K562 (cell line): Measurements from ENCODE around the gene MTG2. TPM values are rescaled to one million over a fixed set of nuclear protein-coding genes. Genes with fewer than 3 reads are reported as not detected.

ENCODE experiments used
- ATAC-seq: fragments of 200-7000 bp; cut with Tn5 transposase; 3 replicates; pipeline ENCODE4 v1.9.1; 2020; ENCODE audit warnings: moderate library complexity
- BruUV-seq: library from RNA; stranded (reverse); fragments of 400-500 nt; replicated peaks from 2 replicates; lab custom pipeline; 2021; lab: Mats Ljungman, UMichigan
- CTCF ChIA-PET: fragments of 300-600 bp; formaldehyde crosslinking; extraction: SDS; loops from one replicate; lab custom pipeline; 2021; ENCODE audit warnings: low intra/inter-chr PET ratio; lab: Yijun Ruan, JAX
- POLR2A ChIA-PET: fragments of 300-600, 350-650 bp; sonication (Branson Sonifier 250); formaldehyde crosslinking; extraction: SDS; loops from one replicate; lab custom pipeline; 2021; ENCODE audit warnings: antibody characterized with exemption, inconsistent platforms; lab: Yijun Ruan, JAX
- DNase-seq, 4 experiments: peaks; one replicate each; pipeline versions ENCODE4 v3.0.0 to v3.0.0-alpha.2; 2011 to 2018; ENCODE audit warnings: low spot score in 3 of 4, mixed read lengths in 3 of 4; ENCODE audit errors: extremely low read depth in 1 of 4
- FAIRE-seq: peaks from 2 replicates; lab custom pipeline; 2011; peaks lifted over from hg19 to GRCh38; lab: Jason Lieb, UNC
- H2AFZ ChIP-seq: 2 replicates; pipeline ENCODE4 v1.6.0; 2011; ENCODE audit warnings: low read depth, low read length, control low read depth, inconsistent platforms
- H3K27ac ChIP-seq: fragments of 200-600 bp; 3 replicates; pipeline ENCODE4 v1.8.0; 2011; ENCODE audit warnings: low read depth, mild to moderate bottlenecking, control low read depth, inconsistent platforms, low read length, moderate library complexity, mixed read lengths; ENCODE audit errors: extremely low read depth
- H3K27me3 ChIP-seq, 2 experiments: fragments of 300-600 bp in 1 of 2; 2 replicates in 1 of 2; 3 replicates in 1 of 2; pipeline versions ENCODE4 v1.6.0 to v1.8.0; 2011; ENCODE audit warnings: inconsistent platforms in 2 of 2, low read length in 2 of 2, mild to moderate bottlenecking in 1 of 2, mixed read lengths in 1 of 2, moderate library complexity in 1 of 2; ENCODE audit not compliant: control insufficient read depth in 2 of 2, insufficient read depth in 2 of 2
- H3K36me3 ChIP-seq: fragments of 300-600 bp; 3 replicates; pipeline ENCODE4 v1.8.0; 2011; ENCODE audit warnings: mild to moderate bottlenecking, low read length, inconsistent platforms; ENCODE audit not compliant: control insufficient read depth, insufficient read depth
- H3K4me1 ChIP-seq, 2 experiments: fragments of 200-600 bp in 1 of 2; replicated peaks in 1 of 2; 2 replicates in 1 of 2; 3 replicates in 1 of 2; pipeline versions ENCODE4 v1.5.1 to v1.8.0; 2011; ENCODE audit warnings: inconsistent platforms in 2 of 2, low read length in 2 of 2, mild to moderate bottlenecking in 1 of 2, mixed read lengths in 1 of 2, moderate library complexity in 1 of 2; ENCODE audit not compliant: control insufficient read depth in 2 of 2, insufficient read depth in 2 of 2
- H3K4me2 ChIP-seq: 2 replicates; pipeline ENCODE4 v1.6.1; 2011; ENCODE audit warnings: low read length, control low read depth, inconsistent platforms, mixed read lengths; ENCODE audit not compliant: insufficient read depth
- H3K4me3 ChIP-seq: fragments of 200-600 bp; sonication (generic), shearing (Covaris generic); 2 replicates; pipeline ENCODE4 v1.5.1; 2016; ENCODE audit warnings: control low read depth, inconsistent platforms
- H3K79me2 ChIP-seq: fragments of 200-600 bp; 3 replicates; pipeline ENCODE4 v1.8.0; 2011; ENCODE audit warnings: low read length, inconsistent platforms; ENCODE audit not compliant: control insufficient read depth, insufficient read depth
- H3K9ac ChIP-seq, 2 experiments: 2 replicates each; pipeline versions ENCODE4 v1.6.0 to v1.6.1; 2011; ENCODE audit warnings: low read depth in 2 of 2, low read length in 2 of 2, control low read depth in 1 of 2, inconsistent platforms in 1 of 2, mild to moderate bottlenecking in 1 of 2, mixed read lengths in 1 of 2; ENCODE audit not compliant: insufficient read depth in 1 of 2
- H3K9me1 ChIP-seq: one replicate; pipeline ENCODE4 v1.6.0; 2011; ENCODE audit warnings: inconsistent platforms, mild to moderate bottlenecking, low read length, moderate library complexity; ENCODE audit not compliant: control insufficient read depth, insufficient read depth
- H3K9me3 ChIP-seq: replicated peaks from 2 replicates; pipeline ENCODE4 v1.5.1; 2011; ENCODE audit warnings: low read depth, low read length, inconsistent platforms; ENCODE audit not compliant: control insufficient read depth, insufficient read depth
- H4K20me1 ChIP-seq: replicated peaks from 2 replicates; pipeline ENCODE4 v1.6.1; 2011; ENCODE audit warnings: low read length, inconsistent platforms, mixed read lengths; ENCODE audit not compliant: control insufficient read depth, insufficient read depth
- E2F3 ChIP-seq: fragments of 250-450 bp; sonication (Bioruptor Pico); IDR thresholded peaks from 2 replicates; pipeline ENCODE4 v1.4.0; 2020; ENCODE audit warnings: mild to moderate bottlenecking
- ELF2 ChIP-seq: fragments of 250-450 bp; sonication (Bioruptor Pico); IDR thresholded peaks from 2 replicates; pipeline ENCODE4 v1.5.0; 2021; ENCODE audit warnings: mild to moderate bottlenecking
- ETS1 ChIP-seq: conservative IDR thresholded peaks from 2 replicates; pipeline ENCODE4 v1.6.1; 2011; ENCODE audit warnings: low read depth, mild to moderate bottlenecking, low read length; ENCODE audit not compliant: control insufficient read depth
- JUND ChIP-seq, 2 experiments: IDR thresholded peaks; 2 replicates in 1 of 2; 3 replicates in 1 of 2; pipeline ENCODE4 v1.6.1; 2011; ENCODE audit warnings: borderline replicate concordance in 2 of 2, low read depth in 2 of 2, low read length in 2 of 2, improper control_type of control experiment in 1 of 2, missing biosample characterization in 1 of 2, missing genetic modification characterization in 1 of 2, missing genetic modification reagents in 1 of 2
- MAFF ChIP-seq: IDR thresholded peaks from 2 replicates; pipeline ENCODE4 v1.6.1; 2012; ENCODE audit warnings: low read length, improper control_type of control experiment
- MTA3 ChIP-seq: fragments of 450-650 bp; formaldehyde crosslinking; IDR thresholded peaks from 2 replicates; pipeline ENCODE4 v1.6.1; 2017; ENCODE audit warnings: mild to moderate bottlenecking, borderline replicate concordance
- MYNN ChIP-seq, 2 experiments: sonication (generic); formaldehyde crosslinking in 1 of 2; IDR thresholded peaks; 2 replicates each; pipeline versions ENCODE4 v1.5.0 to v1.6.1; 2016 to 2020; ENCODE audit warnings: antibody characterized with exemption in 1 of 2, missing genetic modification reagents in 1 of 2
- NFRKB ChIP-seq: fragments of 450-650 bp; IDR thresholded peaks from 2 replicates; pipeline ENCODE4 v1.6.1; 2016; ENCODE audit warnings: low read depth
- PCBP2 ChIP-seq: fragments of 200-400 bp; formaldehyde crosslinking; IDR thresholded peaks from 2 replicates; pipeline ENCODE4 v1.6.1; 2018; ENCODE audit warnings: low read length, low read depth, mild to moderate bottlenecking, moderate library complexity; ENCODE audit not compliant: poor library complexity, severe bottlenecking
- TCF3 ChIP-seq: sonication (generic); formaldehyde crosslinking; IDR thresholded peaks from 2 replicates; pipeline ENCODE4 v1.4.0; 2020; ENCODE audit warnings: mild to moderate bottlenecking, missing genetic modification reagents
- THRA ChIP-seq: fragments of 450-650 bp; IDR thresholded peaks from 2 replicates; pipeline ENCODE4 v1.6.1; 2017; ENCODE audit warnings: mild to moderate bottlenecking, moderate library complexity
- WHSC1 ChIP-seq: IDR thresholded peaks from one replicate; pipeline ENCODE4 v1.6.1; 2012; ENCODE audit warnings: low read length, control low read depth, inconsistent platforms
- ZKSCAN1 ChIP-seq: fragments of 150-350 bp; IDR thresholded peaks from 2 replicates; pipeline ENCODE4 v1.6.1; 2016; ENCODE audit warnings: low read depth, low read length
- WGBS: fragments of 100-300 bp; shearing (Covaris generic); methylation state at CpG from one replicate; pipeline ENCODE4 v1.1.6; 2016; ENCODE audit warnings: low coverage, mixed read lengths; ENCODE audit not compliant: insufficient coverage; ENCODE audit errors: missing lambda C conversion rate; 5-methylcytosine and 5-hydroxymethylcytosine counted together
- in situ Hi-C: fragments of 300-500 bp; cut with MboI; formaldehyde crosslinking; loops from 4 replicates; pipeline ENCODE4 v1.15.0; 2018; ENCODE audit warnings: inconsistent platforms, mixed read lengths
- intact Hi-C: fragments of 100-400 bp; cut with micrococcal nuclease; formaldehyde crosslinking; loops from 2 replicates; pipeline ENCODE4 v1.14.2; 2022
- polyA plus RNA-seq, 8 experiments: library from polyadenylated mRNA; depleted of rRNA in 4 of 8; stranded (reverse) in 5 of 8; unstranded in 3 of 8; fragments of >200 nt; fragmentation: Nextera tagmentation in 2 of 8; fragmentation: Illumina TruSeq in 1 of 8; extraction: Ambion mirVana in 2 of 8; extraction: Trizol in 1 of 8; gene quantifications; 2 replicates each; pipeline versions ENCODE4 v1.2.1 to v1.2.3, GENCODE V29; 2011 to 2014; ENCODE audit warnings: inconsistent platforms in 1 of 8, missing spikeins in 1 of 8
- total RNA-seq, 7 experiments: library from RNA; depleted of rRNA in 6 of 7; stranded (reverse); fragments of >200 nt in 6 of 7; fragmentation: Illumina TruSeq in 2 of 7; extraction: Trizol in 2 of 7; gene quantifications; 2 replicates each; pipeline versions ENCODE4 v1.2.1 to v1.2.3, GENCODE V29; 2011 to 2021; ENCODE audit warnings: low replicate concordance in 1 of 7

MTG2 gene
- total and polyA plus RNA-seq, 9 of the 15 experiments (the other 6 are each of a cell fraction or from before 2014, with no cell fraction given): 8.7 to 67.5 (median 44.5) TPM

GRCh38 chr20:62164879-62165761, 17.7 kb upstream of the MTG2 start:
- H2AFZ ChIP-seq: no peak overlapping the region
- in situ Hi-C loops (no loop called here), intact Hi-C loops (no loop called here)
- H3K9ac ChIP-seq: 0 out of 4 replicates have a peak overlapping the region, but pooled peaks of 1 of the 2 experiments have one; percentile 43
- DNase-seq: no peak
- H3K9me3 ChIP-seq: no peaks in the 10 kb centered on the region
- 94% methylated on average over 35 of the region's 41 CpGs for WGBS
- no peak for FAIRE-seq
- peaks cover 0 to 16% of the 10 kb centered on the region in 2 experiments; a peak in 1 of 5 replicates for H3K4me1 ChIP-seq
- H3K79me2 ChIP-seq: no peaks in the 10 kb centered on the region
- CTCF ChIA-PET: no interaction called here
- H3K36me3 ChIP-seq: peaks cover 80% of the 10 kb centered on the region; the same call in 2 of the 3 replicates
- ATAC-seq: no peak
- 0 out of 2 replicates have a peak, but pooled peaks cover 4% of the 10 kb centered on the region for H4K20me1 ChIP-seq
- no peaks in the 10 kb centered on the region for H3K27me3 ChIP-seq
- POLR2A ChIA-PET: interaction anchor here (0.6 kb wide), 1 partner anchor 22 kb away, joined by 4 read pairs; the partner anchor contains the start of genes PSMA7 and SS18L1
- BruUV-seq: no TSS peak
- no peak overlapping the region for H3K4me3 ChIP-seq
- peaks cover 3% of the 10 kb centered on the region for H3K9me1 ChIP-seq
- no peak overlapping the region for H3K27ac ChIP-seq
- no peak for TF ChIP-seq TCF3 (CRISPR knock-in tag)
- no peak for TF ChIP-seq E2F3 (CRISPR knock-in tag)
- no peak for TF ChIP-seq THRA
- no peak for TF ChIP-seq ELF2 (CRISPR knock-in tag)
- TF ChIP-seq JUND (IDR thresholded peaks at IDR 0.05; ENCODE audit: borderline replicate concordance, low read depth, low read length): no peak
- no peak for TF ChIP-seq JUND (tag; IDR thresholded peaks at IDR 0.05; ENCODE audit: borderline replicate concordance, low read depth, low read length)
- no peak for TF ChIP-seq ZKSCAN1
- no peak for TF ChIP-seq MTA3
- no peak for TF ChIP-seq PCBP2
- no peak for TF ChIP-seq ETS1
- no peak for TF ChIP-seq MYNN (IDR thresholded peaks at IDR 0.05)
- no peak for TF ChIP-seq MYNN (CRISPR knock-in tag; IDR thresholded peaks at IDR 0.05)
- no peak for TF ChIP-seq NFRKB
- no peak for TF ChIP-seq WHSC1
- no peak for TF ChIP-seq MAFF
- H3K4me2 ChIP-seq: no peak overlapping the region
